GM10266 (cell line): ENCODE data around the gene CAMK2B.
"Not testable (repeated sequence)": the region's sequence is repeated elsewhere in the genome, so short reads cannot be mapped to it uniquely, and the experiment has no call there.

Experiments used
- DNase-seq: peaks from one replicate; pipeline ENCODE4 v3.0.0; 2012; ENCODE audit errors: extremely low spot score
- CTCF ChIP-seq: IDR thresholded peaks from 2 replicates; pipeline ENCODE4 v1.5.1; 2012; ENCODE audit warnings: mild to moderate bottlenecking, low read depth; ENCODE audit not compliant: control insufficient read depth, insufficient read depth; ENCODE audit errors: missing control alignments

CAMK2B gene

GRCh38 chr7:44173911-44174693, 151.3 kb downstream of the CAMK2B start:
- DNase-seq: no peak
- TF ChIP-seq CTCF: no peak

GRCh38 chr7:44172803-44173424, 152.5 kb downstream of the CAMK2B start:
- no peak for DNase-seq
- no peak for TF ChIP-seq CTCF

- no peak for DNase-seq
- no peak for TF ChIP-seq CTCF
Observed at GRCh38 chr7:44172352-44172751, 153.0 kb downstream of the CAMK2B start.

- DNase-seq: not testable (repeated sequence)
Observed at GRCh38 chr7:44171901-44172300, 153.5 kb downstream of the CAMK2B start.

GRCh38 chr7:44167920-44168319, 157.5 kb downstream of the CAMK2B start:
- TF ChIP-seq CTCF: no peak

More at GRCh38 chr7:44167920-44168319, 157.5 kb downstream of the CAMK2B start:
- DNase-seq: no peak
